ENCODE measurements around the gene SIN3A.
"Not testable (repeated sequence)": the region's sequence is repeated elsewhere in the genome, so short reads cannot be mapped to it uniquely, and the experiment has no call there.

Gene SIN3A

DNA sequence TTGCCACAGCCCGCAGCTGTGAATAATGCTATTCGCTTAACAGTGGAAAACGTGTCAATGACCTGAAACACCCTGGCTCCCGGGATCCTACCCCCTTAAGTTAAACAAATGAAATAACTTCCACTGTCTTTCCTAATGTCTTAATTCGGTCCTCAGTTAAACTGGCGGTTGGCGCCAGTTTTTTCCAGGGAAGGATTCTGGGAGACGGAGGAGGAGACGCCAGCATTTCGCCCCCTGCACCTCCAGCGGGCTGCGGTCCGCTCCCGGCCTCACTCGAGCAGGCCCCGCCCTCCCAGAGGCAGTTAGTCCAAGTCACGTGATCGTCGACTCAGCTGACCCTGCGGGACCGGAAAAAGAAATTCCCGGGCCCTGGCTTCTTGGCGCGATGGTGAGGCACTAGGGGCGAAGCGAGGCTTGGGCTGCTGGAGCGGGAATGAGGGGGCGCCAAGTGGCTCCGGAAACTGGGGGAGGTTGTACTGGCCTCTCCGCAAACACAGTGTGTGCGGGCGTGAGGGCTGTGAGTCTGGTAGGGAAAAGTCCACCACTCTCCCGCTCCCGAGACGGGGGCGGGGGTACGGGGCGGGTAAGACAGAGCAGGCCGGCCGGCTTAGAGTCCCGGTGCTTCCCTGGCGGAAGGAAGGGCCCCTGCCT is 115.7 kb downstream of the SIN3A start, which contains the start of gene COMMD4:
TSS of gene COMMD4 (plus strand) at position 359 of the 651 bp plus-strand sequence. CDS start at position 386, 27 bp downstream.
- DNase-seq (ENCODE audit: low read depth in 1 of 2, low spot score in 1 of 2), result peak; percentile 30 to 71

- DNase-seq (ENCODE audit: low read depth in 1 of 2, low spot score in 1 of 2), result no peak
Measured at GRCh38 chr15:75335313-75335704, 116.2 kb downstream of the SIN3A start.

GRCh38 chr15:75333654-75334419 is 117.7 kb downstream of the SIN3A start:
- DNase-seq (ENCODE audit: low read depth in 1 of 2, low spot score in 1 of 2), result not testable (repeated sequence)

GRCh38 chr15:75332093-75332492 is 119.4 kb downstream of the SIN3A start:
- DNase-seq (ENCODE audit: low read depth in 1 of 2, low spot score in 1 of 2), result not testable (repeated sequence)

DNA sequence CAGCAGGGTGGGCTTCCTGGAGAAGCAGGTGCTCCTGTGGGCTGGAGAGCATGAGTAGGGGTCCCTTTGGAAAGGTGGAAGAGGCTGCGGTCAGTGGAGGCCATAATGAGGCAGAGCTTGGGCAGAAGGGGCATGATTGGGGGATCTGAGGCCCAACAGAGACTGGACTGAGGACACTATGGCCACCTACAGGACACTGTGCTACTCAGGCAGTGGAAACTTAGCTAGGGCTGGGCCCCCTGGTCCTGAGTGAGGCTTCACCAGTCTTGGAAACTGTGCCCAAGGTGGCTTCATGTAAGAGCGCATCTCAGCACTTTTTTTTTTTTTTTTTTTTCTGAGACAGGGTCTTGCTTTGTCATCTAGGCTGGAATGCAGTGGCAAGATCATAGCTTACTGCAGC is 121.9 kb downstream of the SIN3A start:
- no peak for DNase-seq (ENCODE audit: low read depth in 1 of 2, low spot score in 1 of 2)

DNA sequence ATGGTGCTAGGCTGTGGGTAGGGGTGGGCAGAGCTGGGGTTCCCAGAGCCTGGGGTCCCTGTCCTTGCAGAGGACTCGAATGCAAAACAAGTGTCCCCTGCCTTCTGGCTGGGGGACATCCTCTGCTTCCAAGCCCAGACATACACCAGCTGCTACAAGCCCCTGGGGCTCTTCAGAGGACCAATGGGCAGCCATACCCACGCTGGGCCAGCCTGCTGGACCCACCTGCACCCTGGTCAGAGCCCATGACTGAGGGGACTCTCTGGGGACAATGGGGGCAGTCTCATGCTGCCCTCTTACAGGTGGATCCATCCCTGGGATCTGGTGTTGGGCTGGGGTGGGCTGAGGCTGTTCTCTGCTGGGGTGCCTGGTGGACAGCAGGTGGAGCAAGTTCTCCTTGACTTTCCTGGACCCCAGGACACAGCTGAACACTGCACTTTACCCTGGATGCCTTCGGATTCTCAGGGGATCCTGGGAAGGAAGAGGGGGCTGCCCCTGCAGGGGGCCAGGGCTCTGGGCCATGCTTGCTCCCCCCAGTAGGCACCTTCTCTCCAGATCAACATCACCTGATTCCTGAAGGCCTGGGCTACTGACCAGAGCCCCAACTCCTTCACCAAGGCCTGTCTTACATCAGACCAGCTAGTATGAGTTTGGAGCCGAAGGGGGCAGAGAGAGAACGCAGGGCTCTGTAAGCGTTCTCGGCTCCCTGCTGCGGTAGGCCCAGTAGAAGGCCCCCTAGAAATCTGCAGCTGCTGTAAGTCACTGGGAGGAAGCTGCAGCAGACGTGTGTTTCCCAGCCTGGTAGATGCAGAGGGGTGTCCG is 122.8 kb downstream of the SIN3A start:
- no peak for DNase-seq (ENCODE audit: low read depth in 1 of 2, low spot score in 1 of 2)

GRCh38 chr15:75327491-75327890 is 124.0 kb downstream of the SIN3A start:
- no peak for DNase-seq (ENCODE audit: low read depth in 1 of 2, low spot score in 1 of 2)

DNA sequence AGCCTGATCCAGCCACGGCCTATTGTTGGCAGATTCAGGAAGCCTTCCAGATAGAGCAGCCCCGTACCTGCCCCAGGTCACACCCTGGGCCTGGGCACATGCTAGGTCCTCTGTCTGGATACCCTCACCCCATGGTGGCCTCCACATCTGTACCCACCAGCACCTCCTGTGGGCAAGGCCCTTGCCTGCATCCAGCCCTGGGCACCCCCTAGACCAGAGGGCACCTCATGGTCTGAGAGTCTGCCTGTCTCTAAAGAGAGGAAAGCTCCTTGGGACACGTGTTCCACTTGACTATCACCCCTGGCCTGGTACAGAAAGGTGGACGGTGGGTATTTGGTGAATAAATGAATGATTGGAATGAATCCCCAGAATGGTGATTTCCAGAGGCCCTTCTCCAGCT is 124.5 kb downstream of the SIN3A start:
- no peak for DNase-seq (ENCODE audit: low read depth in 1 of 2, low spot score in 1 of 2)

DNA sequence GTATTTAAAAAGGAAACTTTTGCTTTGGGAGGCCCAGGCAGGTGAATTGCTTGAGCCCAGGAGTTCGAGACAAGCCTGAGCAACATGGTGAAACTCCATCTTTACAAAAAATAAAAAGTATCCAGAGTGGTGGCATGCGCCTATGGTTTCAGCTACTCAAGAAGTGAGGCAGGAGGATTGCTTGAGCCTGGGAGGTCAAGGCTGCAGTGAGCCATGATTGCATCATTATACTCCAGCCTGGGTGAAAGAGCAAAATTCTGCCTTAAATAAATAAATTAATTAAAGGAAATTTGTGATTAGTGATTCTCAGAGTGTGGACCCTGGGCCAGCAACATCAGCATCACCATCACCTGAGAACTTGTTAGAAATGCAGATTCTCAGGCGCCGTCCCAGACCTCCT is 125.6 kb downstream of the SIN3A start:
- DNase-seq (ENCODE audit: low read depth in 1 of 2, low spot score in 1 of 2), result no peak

- DNase-seq (ENCODE audit: low read depth in 1 of 2, low spot score in 1 of 2), result no peak
Measured at GRCh38 chr15:75321711-75322110, 129.8 kb downstream of the SIN3A start.

All from stimulated activated CD4-positive, alpha-beta T cell treated with anti-CD3 and anti-CD28 coated beads, Interleukin-15, amount 100 ng/mL, for 1 hour (primary cell).